GM12878 (cell line): ENCODE measurements around the gene NFKBIE. TPM values are rescaled to one million over a fixed set of nuclear protein-coding genes. Genes with fewer than 3 reads are reported as not detected.
A peak's percentile ranks its signal among the peaks of the same experiment; 100 is the strongest.

Experiments used
- ATAC-seq: fragments of 200-7000 bp; cut with Tn5 transposase; 3 replicates; pipeline ENCODE4 v1.9.1; 2020; ENCODE audit warnings: mild to moderate bottlenecking, moderate library complexity
- BruUV-seq: library from RNA; stranded (reverse); fragments of 400-500 nt; replicated peaks from 2 replicates; lab custom pipeline; 2021; lab: Mats Ljungman, UMichigan
- CTCF ChIA-PET: fragments of 300-600 bp; sonication (Branson Sonifier 250); formaldehyde crosslinking; extraction: SDS; loops from one replicate; lab custom pipeline; 2021; ENCODE audit warnings: inconsistent platforms; lab: Yijun Ruan, JAX
- POLR2A ChIA-PET: fragments of 350-600 bp; formaldehyde crosslinking; extraction: SDS; loops from one replicate; lab custom pipeline; 2021; ENCODE audit warnings: inconsistent platforms; lab: Charles Lee
- RAD21 ChIA-PET: fragments of 300-600 bp; sonication (Branson Sonifier 250); formaldehyde crosslinking; loops from one replicate; lab custom pipeline; 2023; ENCODE audit warnings: antibody characterized with exemption; ENCODE audit not compliant: unreplicated experiment; lab: Charles Lee
- SMC1A ChIA-PET: fragments of 300-600 bp; sonication (Branson Sonifier 250); formaldehyde crosslinking; loops from one replicate; lab custom pipeline; 2023; ENCODE audit not compliant: unreplicated experiment, uncharacterized antibody; lab: Charles Lee
- DNase-seq: peaks from one replicate; pipeline ENCODE4 v3.0.0-alpha.2; 2011; ENCODE audit warnings: low read depth, low spot score
- FAIRE-seq: peaks from 3 replicates; lab custom pipeline; 2011; peaks lifted over from hg19 to GRCh38; lab: Jason Lieb, UNC
- H2AFZ ChIP-seq: 2 replicates; pipeline ENCODE4 v1.6.0; 2011; ENCODE audit warnings: low read depth, low read length, control low read depth; ENCODE audit not compliant: control insufficient read depth
- H3K27ac ChIP-seq: 2 replicates; pipeline ENCODE4 v1.5.1; 2011; ENCODE audit warnings: control low read depth; ENCODE audit not compliant: control insufficient read depth, insufficient read depth
- H3K27me3 ChIP-seq, 2 experiments: replicated peaks in 1 of 2; 2 replicates each; pipeline versions ENCODE4 v1.6.0 to v1.6.1; 2011; ENCODE audit warnings: low read length in 1 of 2; ENCODE audit not compliant: control insufficient read depth in 2 of 2, insufficient read depth in 2 of 2
- H3K36me3 ChIP-seq, 2 experiments: 2 replicates each; pipeline ENCODE4 v1.5.1; 2011; ENCODE audit warnings: low read length in 1 of 2; ENCODE audit not compliant: control insufficient read depth in 2 of 2, insufficient read depth in 2 of 2
- H3K4me1 ChIP-seq: 2 replicates; pipeline ENCODE4 v1.6.1; 2011; ENCODE audit warnings: mild to moderate bottlenecking, low read length, moderate library complexity, mixed read lengths; ENCODE audit not compliant: control insufficient read depth, insufficient read depth
- H3K4me2 ChIP-seq: 2 replicates; pipeline ENCODE4 v1.6.0; 2011; ENCODE audit warnings: control low read depth; ENCODE audit not compliant: control insufficient read depth, insufficient read depth
- H3K4me3 ChIP-seq: fragments of 200-600 bp; sonication (generic); 2 replicates; pipeline ENCODE4 v1.5.1; 2016
- H3K79me2 ChIP-seq: 2 replicates; pipeline ENCODE4 v1.6.0; 2011; ENCODE audit warnings: low read length; ENCODE audit not compliant: control insufficient read depth, insufficient read depth
- H3K9ac ChIP-seq: 2 replicates; pipeline ENCODE4 v1.8.0; 2011; ENCODE audit warnings: low read length, control low read depth, mixed read lengths; ENCODE audit not compliant: control insufficient read depth, insufficient read depth
- H3K9me3 ChIP-seq: replicated peaks from 3 replicates; pipeline ENCODE4 v1.5.1; 2011; ENCODE audit warnings: mild to moderate bottlenecking, low read length; ENCODE audit not compliant: control insufficient read depth, insufficient read depth
- H4K20me1 ChIP-seq: 2 replicates; pipeline ENCODE4 v1.6.0; 2011; ENCODE audit not compliant: control insufficient read depth, insufficient read depth
- BCL11A ChIP-seq: IDR thresholded peaks from 2 replicates; pipeline ENCODE4 v1.6.1; 2011; ENCODE audit warnings: low read depth, low read length
- IKZF2 ChIP-seq, 2 experiments: fragments of 450-650 bp; IDR thresholded peaks; 2 replicates each; pipeline ENCODE4 v1.6.1; 2017; ENCODE audit warnings: mild to moderate bottlenecking in 2 of 2, moderate library complexity in 2 of 2
- KAT2A ChIP-seq: conservative IDR thresholded peaks from 2 replicates; pipeline ENCODE4 v1.6.1; 2011; ENCODE audit warnings: low read depth, low read length; ENCODE audit not compliant: control insufficient read depth
- PML ChIP-seq: IDR thresholded peaks from 2 replicates; pipeline ENCODE4 v1.6.1; 2012; ENCODE audit warnings: low read length, inconsistent platforms
- RAD21 ChIP-seq: IDR thresholded peaks from 2 replicates; pipeline ENCODE4 v1.6.1; 2011; ENCODE audit warnings: mild to moderate bottlenecking, low read depth, low read length, moderate library complexity; ENCODE audit not compliant: insufficient read depth
- RELB ChIP-seq: fragments of 450-650 bp; IDR thresholded peaks from 2 replicates; pipeline ENCODE4 v1.6.1; 2017; ENCODE audit warnings: low read depth, mild to moderate bottlenecking, moderate library complexity
- SMC3 ChIP-seq: IDR thresholded peaks from 2 replicates; pipeline ENCODE4 v1.6.1; 2011; ENCODE audit warnings: low read length, improper control_type of control experiment, borderline replicate concordance
- TCF12 ChIP-seq: IDR thresholded peaks from 2 replicates; pipeline ENCODE4 v1.6.1; 2011; ENCODE audit warnings: low read depth, mild to moderate bottlenecking, low read length
- TCF3 ChIP-seq: IDR thresholded peaks from 2 replicates; pipeline ENCODE4 v1.6.1; 2012; ENCODE audit warnings: low read depth, mild to moderate bottlenecking, low read length, borderline replicate concordance; ENCODE audit not compliant: insufficient read depth
- YY1 ChIP-seq: IDR thresholded peaks from 2 replicates; pipeline ENCODE4 v1.6.1; 2011; ENCODE audit warnings: low read depth, mild to moderate bottlenecking, low read length
- ZNF24 ChIP-seq: fragments of 450-650 bp; IDR thresholded peaks from 2 replicates; pipeline ENCODE4 v1.6.1; 2017; ENCODE audit warnings: antibody characterized with exemption, mild to moderate bottlenecking
- WGBS: methylation state at CpG from one replicate; pipeline ENCODE4 v1.1.6; 2016; ENCODE audit warnings: low lambda C conversion rate; ENCODE audit not compliant: insufficient replicate concordance, insufficient coverage; ENCODE audit errors: missing lambda C conversion rate; 5-methylcytosine and 5-hydroxymethylcytosine counted together
- in situ Hi-C: fragments of 300-500 bp; cut with MboI; formaldehyde crosslinking; loops from 9 replicates; pipeline ENCODE4 v1.14.3; 2018; ENCODE audit warnings: mixed read lengths
- intact Hi-C: fragments of 100-400 bp; cut with micrococcal nuclease; formaldehyde crosslinking; loops from one replicate; pipeline ENCODE4 v1.14.2; 2022; ENCODE audit not compliant: unreplicated experiment
- polyA plus RNA-seq, 11 experiments: library from polyadenylated mRNA; depleted of rRNA in 4 of 11; unstranded in 6 of 11; stranded (reverse) in 5 of 11; fragments of >200 nt; fragmentation: Nextera tagmentation in 4 of 11; fragmentation: Illumina TruSeq in 1 of 11; extraction: Ambion mirVana in 4 of 11; extraction: Trizol in 1 of 11; gene quantifications; 1 replicate in 1 of 11; 2 replicates in 10 of 11; pipeline versions ENCODE4 v1.2.1 to v1.2.3, GENCODE V29; 2011 to 2016; ENCODE audit warnings: inconsistent platforms in 2 of 11, missing spikeins in 2 of 11, low read depth in 1 of 11
- total RNA-seq, 4 experiments: library from RNA; depleted of rRNA in 3 of 4; stranded (reverse); fragments of >200 nt in 3 of 4; fragmentation: Illumina TruSeq in 1 of 4; extraction: Trizol in 1 of 4; gene quantifications; 2 replicates each; pipeline versions ENCODE4 v1.2.1 to v1.2.3, GENCODE V29; 2013 to 2021
- TF ChIP-seq, protein P1 (sequence below), 3 experiments: IDR thresholded peaks in 2 of 3; conservative IDR thresholded peaks in 1 of 3; 2 replicates each; pipeline ENCODE4 v1.5.1; 2011; ENCODE audit warnings: low read depth in 3 of 3, low read length in 3 of 3, mild to moderate bottlenecking in 3 of 3, control low read depth in 2 of 3, moderate library complexity in 2 of 3, inconsistent platforms in 1 of 3, mixed read lengths in 1 of 3; ENCODE audit not compliant: control insufficient read depth in 2 of 3, insufficient read depth in 1 of 3; ENCODE audit errors: extremely low read depth in 1 of 3

The NFKBIE gene
- total and polyA plus RNA-seq, 10 of the 15 experiments (the other 5 are each of a cell fraction or from before 2014, with no cell fraction given), result 10.4 to 106 (median 38.8) TPM

DNA sequence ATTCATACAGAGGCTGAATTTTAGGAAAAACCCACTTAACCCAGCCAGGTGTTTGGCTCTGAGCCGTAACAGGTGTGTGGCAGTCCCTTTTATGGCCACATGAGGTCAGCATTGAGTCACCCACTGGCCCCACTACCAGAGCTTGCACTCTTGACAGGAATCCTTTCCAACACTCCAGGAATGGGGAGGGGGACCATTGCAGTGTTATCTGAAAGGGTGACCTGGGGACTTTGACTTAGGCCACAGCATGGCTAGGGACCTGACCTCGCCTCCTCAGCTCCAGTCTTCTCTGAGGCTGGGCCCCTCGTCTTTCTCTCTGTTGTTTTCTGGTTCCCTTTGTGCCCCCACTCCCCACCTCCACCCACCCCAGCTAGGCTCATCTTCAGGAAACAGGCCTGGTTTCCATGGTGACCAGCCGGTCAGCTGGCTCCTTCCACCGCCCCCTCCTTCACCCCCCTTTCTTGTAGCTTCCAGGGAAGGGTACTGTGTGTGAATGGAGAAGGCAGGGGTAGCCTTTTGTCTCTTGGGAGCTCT lies 2.8 kb upstream of the NFKBIE start:
- WGBS, result 0% methylated on average over 4 of the region's 5 CpGs
- FAIRE-seq (peak; percentile 71), ATAC-seq (no peak), DNase-seq (no peak)
- Histone ChIP-seq H3K4me3 (no peak overlapping the region), H3K4me1 (peaks cover 22% of the 10 kb centered on the region), H3K27me3 (peaks cover 4 to 12% of the 10 kb centered on the region in 2 experiments; a peak in 3 of 4 replicates), H2AFZ (no peak overlapping the region), H3K36me3 (no peaks in the 10 kb centered on the region), H3K4me2 (no peak overlapping the region), H4K20me1 (no peaks in the 10 kb centered on the region), H3K9ac (no peak overlapping the region), H3K27ac (no peak overlapping the region), H3K79me2 (peaks cover 24% of the 10 kb centered on the region), H3K9me3 (no peaks in the 10 kb centered on the region)
- CTCF ChIA-PET, result interaction anchor here (0.7 to 6.3 kb wide), 40 partner anchors 8 to 639 kb away, joined by 3 to 163 read pairs (median 5); partner anchors contain the start of genes AARS2, CDC5L, GTPBP2 and SLC35B2
- no TSS peak for BruUV-seq
- intact Hi-C loops, result loop anchor here (1.0 to 2.0 kb wide), 3 partner anchors 37 to 189 kb away; no protein-coding TSS in a partner anchor
- TF ChIP-seq TCF3 (peak; percentile 93), PML (no peak), YY1 (0 out of 2 replicates have a peak, but pooled peaks have one; percentile 60), IKZF2 (IDR thresholded peaks at IDR 0.05) (peak; percentile 17 to 24; a peak in 1 of 4 replicates), SMC3 (peak; percentile 73), TCF12 (peak; percentile 92), RAD21 (peak; percentile 90), KAT2A (no peak), BCL11A (no peak), RELB (0 out of 2 replicates have a peak, but pooled peaks have one; percentile 17), ZNF24 (peak; percentile 22; the same call in 1 of the 2 replicates)
- TF ChIP-seq, protein P1, sequence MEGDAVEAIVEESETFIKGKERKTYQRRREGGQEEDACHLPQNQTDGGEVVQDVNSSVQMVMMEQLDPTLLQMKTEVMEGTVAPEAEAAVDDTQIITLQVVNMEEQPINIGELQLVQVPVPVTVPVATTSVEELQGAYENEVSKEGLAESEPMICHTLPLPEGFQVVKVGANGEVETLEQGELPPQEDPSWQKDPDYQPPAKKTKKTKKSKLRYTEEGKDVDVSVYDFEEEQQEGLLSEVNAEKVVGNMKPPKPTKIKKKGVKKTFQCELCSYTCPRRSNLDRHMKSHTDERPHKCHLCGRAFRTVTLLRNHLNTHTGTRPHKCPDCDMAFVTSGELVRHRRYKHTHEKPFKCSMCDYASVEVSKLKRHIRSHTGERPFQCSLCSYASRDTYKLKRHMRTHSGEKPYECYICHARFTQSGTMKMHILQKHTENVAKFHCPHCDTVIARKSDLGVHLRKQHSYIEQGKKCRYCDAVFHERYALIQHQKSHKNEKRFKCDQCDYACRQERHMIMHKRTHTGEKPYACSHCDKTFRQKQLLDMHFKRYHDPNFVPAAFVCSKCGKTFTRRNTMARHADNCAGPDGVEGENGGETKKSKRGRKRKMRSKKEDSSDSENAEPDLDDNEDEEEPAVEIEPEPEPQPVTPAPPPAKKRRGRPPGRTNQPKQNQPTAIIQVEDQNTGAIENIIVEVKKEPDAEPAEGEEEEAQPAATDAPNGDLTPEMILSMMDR (IDR thresholded peaks at IDR 0.05 in 2 of 3, conservative IDR thresholded peaks at IDR 0.05 in 1 of 3; ENCODE audit: control insufficient read depth in 2 of 3, extremely low read depth in 1 of 3, insufficient read depth in 1 of 3, low read depth in 3 of 3, low read length in 3 of 3), result peak; percentile 86 to 96 (median 96)
- POLR2A ChIA-PET, result interaction anchor here (0.9 to 1.4 kb wide), 3 partner anchors 26 to 69 kb away, joined by 3 read pairs; no protein-coding TSS in a partner anchor
- RAD21 ChIA-PET, result interaction anchor here (0.7 to 4.2 kb wide), 20 partner anchors 9 to 187 kb away, joined by 3 to 36 read pairs (median 5); partner anchors contain the start of genes AARS2, CDC5L and HSP90AB1
- in situ Hi-C loops, result loop anchor here (5.0 kb wide), 1 partner anchor 69 kb away; no protein-coding TSS in a partner anchor
- SMC1A ChIA-PET, result interaction anchor here (0.7 to 4.6 kb wide), 15 partner anchors 9 to 190 kb away, joined by 3 to 79 read pairs (median 5); partner anchors contain the start of genes AARS2, CDC5L and MYMX
